Measurements from ENCODE around the gene TLR10.

The TLR10 gene

GRCh38 chr4:38804654-38805295 lies 22.0 kb upstream of the TLR10 start, which contains the start of gene TLR1:
Gene TLR1 (minus strand): TSS chr4:38804791. CDS start chr4:38798831, 5,960 bp downstream.
- H3K4me3 ChIP-seq (ENCODE audit: low read depth, low read length): peak within 1 kb of the TSS; percentile 26
- peak; percentile 85 for DNase-seq (ENCODE audit: low read depth)
- TF ChIP-seq MYC (IDR thresholded peaks at IDR 0.05; ENCODE audit: low read depth, low read length): no peak
- no peak for TF ChIP-seq MAX (IDR thresholded peaks at IDR 0.05; ENCODE audit: low read depth, low read length)
- TF ChIP-seq, protein P1, sequence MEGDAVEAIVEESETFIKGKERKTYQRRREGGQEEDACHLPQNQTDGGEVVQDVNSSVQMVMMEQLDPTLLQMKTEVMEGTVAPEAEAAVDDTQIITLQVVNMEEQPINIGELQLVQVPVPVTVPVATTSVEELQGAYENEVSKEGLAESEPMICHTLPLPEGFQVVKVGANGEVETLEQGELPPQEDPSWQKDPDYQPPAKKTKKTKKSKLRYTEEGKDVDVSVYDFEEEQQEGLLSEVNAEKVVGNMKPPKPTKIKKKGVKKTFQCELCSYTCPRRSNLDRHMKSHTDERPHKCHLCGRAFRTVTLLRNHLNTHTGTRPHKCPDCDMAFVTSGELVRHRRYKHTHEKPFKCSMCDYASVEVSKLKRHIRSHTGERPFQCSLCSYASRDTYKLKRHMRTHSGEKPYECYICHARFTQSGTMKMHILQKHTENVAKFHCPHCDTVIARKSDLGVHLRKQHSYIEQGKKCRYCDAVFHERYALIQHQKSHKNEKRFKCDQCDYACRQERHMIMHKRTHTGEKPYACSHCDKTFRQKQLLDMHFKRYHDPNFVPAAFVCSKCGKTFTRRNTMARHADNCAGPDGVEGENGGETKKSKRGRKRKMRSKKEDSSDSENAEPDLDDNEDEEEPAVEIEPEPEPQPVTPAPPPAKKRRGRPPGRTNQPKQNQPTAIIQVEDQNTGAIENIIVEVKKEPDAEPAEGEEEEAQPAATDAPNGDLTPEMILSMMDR (IDR thresholded peaks at IDR 0.05; ENCODE audit: low read depth, low read length): peak; percentile 21

DNA sequence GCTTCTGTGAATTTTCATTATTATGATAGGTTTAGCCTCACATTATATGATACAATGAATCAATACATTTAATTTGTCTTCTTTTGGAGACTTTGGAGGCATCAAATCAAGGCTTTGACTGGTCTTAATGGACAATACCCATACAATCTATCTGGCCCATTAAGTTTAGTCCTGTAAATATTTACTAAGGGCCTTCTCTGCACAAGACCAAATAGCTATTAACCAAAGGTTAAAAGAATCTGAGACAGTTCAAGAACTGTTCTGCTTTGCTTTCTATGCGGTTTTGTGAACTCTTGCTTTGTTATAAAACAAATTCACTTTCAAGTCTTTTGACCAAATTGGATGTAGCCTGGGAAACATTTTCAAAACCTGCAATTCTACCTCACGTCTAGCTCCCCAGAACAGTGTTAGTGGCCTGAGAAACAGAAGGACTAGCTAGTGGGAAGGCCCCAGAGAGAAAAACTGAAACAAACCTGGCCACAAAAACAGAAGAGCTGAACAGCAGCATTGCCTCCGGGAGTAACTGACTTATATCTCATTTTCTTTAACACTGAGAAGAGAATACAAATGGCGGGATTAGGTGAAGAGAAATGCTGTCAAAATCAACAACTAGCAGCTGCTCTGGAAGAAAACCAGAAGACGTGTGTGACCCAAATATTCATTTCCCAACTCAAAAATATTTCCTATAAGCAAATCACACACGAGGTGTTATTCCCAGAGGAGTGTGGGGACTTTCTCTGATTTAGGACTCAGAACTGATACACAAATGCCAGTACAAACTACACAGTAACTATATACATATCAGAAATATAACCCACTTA lies 21.3 kb upstream of the TLR10 start:
- no peak for TF ChIP-seq POLR2A (IDR thresholded peaks at IDR 0.05; ENCODE audit: extremely low read depth, insufficient read length)
- no peak for TF ChIP-seq MYC (IDR thresholded peaks at IDR 0.05; ENCODE audit: low read depth, low read length)
- TF ChIP-seq, protein P1 (IDR thresholded peaks at IDR 0.05; ENCODE audit: low read depth, low read length): no peak
- no peak for TF ChIP-seq MAX (IDR thresholded peaks at IDR 0.05; ENCODE audit: low read depth, low read length)
- H3K4me3 ChIP-seq (ENCODE audit: low read depth, low read length): peak overlapping the region; percentile 26
- peak; percentile 20 for DNase-seq (ENCODE audit: low read depth)

GRCh38 chr4:38802561-38803355 lies 20.0 kb upstream of the TLR10 start:
- no peak overlapping the region for H3K4me3 ChIP-seq (ENCODE audit: low read depth, low read length)
- peak; percentile 37 for DNase-seq (ENCODE audit: low read depth)
- no peak for TF ChIP-seq MAX (IDR thresholded peaks at IDR 0.05; ENCODE audit: low read depth, low read length)
- TF ChIP-seq MYC (IDR thresholded peaks at IDR 0.05; ENCODE audit: low read depth, low read length): no peak
- TF ChIP-seq POLR2A (IDR thresholded peaks at IDR 0.05; ENCODE audit: extremely low read depth, insufficient read length): no peak
- TF ChIP-seq, protein P1 (IDR thresholded peaks at IDR 0.05; ENCODE audit: low read depth, low read length): no peak

DNA sequence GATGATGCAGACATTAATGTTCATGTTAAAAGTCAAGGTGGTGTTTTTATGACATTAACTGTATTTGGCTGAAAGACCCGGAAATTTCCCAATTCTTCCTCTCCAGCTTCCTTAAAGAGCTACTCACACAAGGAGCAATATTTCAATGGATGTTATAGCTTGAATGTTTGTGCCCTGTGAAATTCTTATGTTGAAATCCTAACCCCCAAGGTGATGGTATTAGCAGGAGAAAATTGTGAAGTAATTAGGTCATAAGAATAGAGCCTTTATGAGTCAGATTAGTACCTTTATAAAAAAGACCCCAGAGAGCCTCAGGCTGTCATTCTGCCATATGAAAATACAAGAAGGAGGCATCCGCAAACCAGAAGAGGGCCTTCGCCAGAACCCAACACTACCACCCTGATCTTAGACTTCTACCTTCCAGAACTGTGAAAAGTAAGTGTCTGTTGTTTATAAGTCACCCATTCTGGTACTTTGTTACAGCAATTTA lies 18.2 kb upstream of the TLR10 start:
- H3K4me3 ChIP-seq (ENCODE audit: low read depth, low read length): no peak overlapping the region
- no peak for DNase-seq (ENCODE audit: low read depth)
- TF ChIP-seq POLR2A (IDR thresholded peaks at IDR 0.05; ENCODE audit: extremely low read depth, insufficient read length): no peak
- TF ChIP-seq MYC (IDR thresholded peaks at IDR 0.05; ENCODE audit: low read depth, low read length): no peak
- no peak for TF ChIP-seq MAX (IDR thresholded peaks at IDR 0.05; ENCODE audit: low read depth, low read length)
- TF ChIP-seq, protein P1 (IDR thresholded peaks at IDR 0.05; ENCODE audit: low read depth, low read length): no peak

DNA sequence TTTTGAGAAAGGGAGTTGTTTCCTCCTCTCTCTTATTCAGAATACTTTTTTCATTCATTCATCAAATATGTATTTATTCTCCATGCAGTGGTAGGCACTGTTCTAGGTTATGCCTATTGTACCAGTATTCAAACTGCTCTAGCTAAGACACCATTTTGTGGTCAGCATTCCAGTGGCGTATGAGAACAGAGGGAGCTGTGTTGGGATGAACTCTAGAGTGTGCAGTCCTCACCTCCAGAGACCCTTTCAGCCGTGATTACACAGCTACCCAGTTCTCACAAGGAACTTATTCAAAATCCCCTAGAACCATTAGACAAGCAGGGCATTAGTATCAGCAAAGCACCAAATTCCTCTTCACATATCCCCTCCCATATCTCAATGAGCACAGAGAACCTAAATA lies 17.6 kb upstream of the TLR10 start:
- DNase-seq (ENCODE audit: low read depth): no peak
- TF ChIP-seq MAX (IDR thresholded peaks at IDR 0.05; ENCODE audit: low read depth, low read length) (no peak), POLR2A (IDR thresholded peaks at IDR 0.05; ENCODE audit: extremely low read depth, insufficient read length) (no peak), MYC (IDR thresholded peaks at IDR 0.05; ENCODE audit: low read depth, low read length) (no peak)
- TF ChIP-seq, protein P1 (IDR thresholded peaks at IDR 0.05; ENCODE audit: low read depth, low read length): no peak
- no peak overlapping the region for H3K4me3 ChIP-seq (ENCODE audit: low read depth, low read length)

All from NB4 (cell line).